ENCODE results near the gene OR56A1.

OR56A1 gene

GRCh38 chr11:6057452-6057851 lies 26.9 kb upstream of the OR56A1 start:
- DNase-seq (ENCODE audit: extremely low read depth, low read depth), result no peak
- no peak for TF ChIP-seq CTCF (IDR thresholded peaks at IDR 0.05; ENCODE audit: low read depth, low read length, missing control alignments)
- no peak overlapping the region for H3K4me3 ChIP-seq (replicated peaks; ENCODE audit: low read depth, low read length)

- no peak for DNase-seq (ENCODE audit: extremely low read depth, low read depth)
- H3K4me3 ChIP-seq (replicated peaks; ENCODE audit: low read depth, low read length), result no peak overlapping the region
- no peak for TF ChIP-seq CTCF (IDR thresholded peaks at IDR 0.05; ENCODE audit: low read depth, low read length, missing control alignments)
Observed at GRCh38 chr11:6055569-6055968, 25.0 kb upstream of the OR56A1 start.

DNA sequence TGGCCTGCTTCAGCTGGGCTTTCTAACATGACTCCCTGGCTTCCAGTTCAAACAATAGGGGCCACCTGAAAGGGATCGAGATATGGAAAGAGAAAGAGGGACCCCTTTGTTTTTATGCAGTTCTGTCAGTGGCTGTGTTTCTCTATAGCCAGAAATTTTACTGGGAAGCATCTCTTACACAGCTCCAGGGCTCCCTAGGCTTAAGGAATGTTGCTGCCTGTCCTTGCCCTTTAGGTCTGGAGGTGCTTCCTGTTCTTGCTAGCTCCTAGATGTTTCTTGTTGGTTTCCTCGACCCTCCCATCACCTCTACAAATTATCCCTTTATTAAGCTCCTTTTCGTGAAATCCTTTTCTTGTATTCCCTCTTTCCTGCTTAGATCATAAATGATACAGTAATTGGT lies 21.8 kb upstream of the OR56A1 start:
- TF ChIP-seq CTCF (IDR thresholded peaks at IDR 0.05; ENCODE audit: low read depth, low read length, missing control alignments), result no peak
- no peak for DNase-seq (ENCODE audit: extremely low read depth, low read depth)
- no peak overlapping the region for H3K4me3 ChIP-seq (replicated peaks; ENCODE audit: low read depth, low read length)

- no peak overlapping the region for H3K4me3 ChIP-seq (replicated peaks; ENCODE audit: low read depth, low read length)
- TF ChIP-seq CTCF (IDR thresholded peaks at IDR 0.05; ENCODE audit: low read depth, low read length, missing control alignments), result no peak
- no peak for DNase-seq (ENCODE audit: extremely low read depth, low read depth)
Observed at GRCh38 chr11:6040874-6041273, 10.3 kb upstream of the OR56A1 start.

- DNase-seq (ENCODE audit: extremely low read depth, low read depth), result no peak
- H3K4me3 ChIP-seq (replicated peaks; ENCODE audit: low read depth, low read length), result no peak overlapping the region
- no peak for TF ChIP-seq CTCF (IDR thresholded peaks at IDR 0.05; ENCODE audit: low read depth, low read length, missing control alignments)
Observed at GRCh38 chr11:6027501-6027900, 3.1 kb downstream of the OR56A1 start.

DNA sequence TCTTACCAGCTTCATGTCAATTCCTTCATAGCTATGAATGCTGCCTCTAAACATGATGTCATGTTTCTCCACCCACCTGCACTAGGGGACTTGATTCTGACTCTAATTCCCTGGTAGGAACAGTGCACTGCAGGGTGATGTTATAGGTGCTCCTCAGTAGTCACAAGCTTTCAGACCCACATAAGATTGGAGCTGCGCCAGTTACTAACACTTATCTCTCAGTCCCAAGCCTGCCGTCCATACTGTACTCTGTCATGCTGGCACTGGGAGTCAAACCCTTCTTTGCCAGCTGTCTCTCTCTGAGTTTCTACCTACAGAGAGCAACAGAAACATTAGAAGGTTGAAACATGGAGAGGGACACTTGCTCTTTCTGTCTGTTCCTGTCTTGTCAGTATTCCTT lies 5.5 kb downstream of the OR56A1 start:
- no peak for TF ChIP-seq CTCF (IDR thresholded peaks at IDR 0.05; ENCODE audit: low read depth, low read length, missing control alignments)

GRCh38 chr11:6022956-6023355 lies 7.6 kb downstream of the OR56A1 start:
- TF ChIP-seq CTCF (IDR thresholded peaks at IDR 0.05; ENCODE audit: low read depth, low read length, missing control alignments), result no peak
- DNase-seq (ENCODE audit: extremely low read depth, low read depth), result no peak

More for the DNA sequence above, 5.5 kb downstream of the OR56A1 start:
- DNase-seq (ENCODE audit: extremely low read depth, low read depth), result no peak
- H3K4me3 ChIP-seq (replicated peaks; ENCODE audit: low read depth, low read length), result no peak overlapping the region

More at GRCh38 chr11:6022956-6023355, 7.6 kb downstream of the OR56A1 start:
- H3K4me3 ChIP-seq (replicated peaks; ENCODE audit: low read depth, low read length), result no peak overlapping the region

Data from HFF-Myc (cell line).